CD8-positive, alpha-beta memory T cell (primary cell): ENCODE measurements around the gene CLOCK. TPM values are rescaled to one million over a fixed set of nuclear protein-coding genes. Genes with fewer than 3 reads are reported as not detected.

ENCODE experiments used
- CTCF ChIA-PET: fragments of 350-600 bp; sonication (Branson Sonifier 250); formaldehyde crosslinking; loops from one replicate; lab custom pipeline; 2021; ENCODE audit warnings: antibody characterized with exemption; lab: Charles Lee
- POLR2A ChIA-PET: fragments of 350-600 bp; sonication (Branson Sonifier 250); formaldehyde crosslinking; loops from one replicate; lab custom pipeline; 2021; ENCODE audit warnings: antibody characterized with exemption; lab: Charles Lee
- DNase-seq, 5 donors: peaks; one replicate each; pipeline versions ENCODE4 v3.0.0 to v3.0.0-alpha.2; 2020 to 2022; ENCODE audit warnings: mixed read lengths in 1 of 5
- H3K27ac ChIP-seq: one replicate; pipeline ENCODE4 v1.7.0; 2013; ENCODE audit warnings: low read depth, mild to moderate bottlenecking, low read length, moderate library complexity
- H3K27me3 ChIP-seq: 2 replicates; pipeline ENCODE4 v1.7.0; 2013; ENCODE audit warnings: low read length, mild to moderate bottlenecking; ENCODE audit not compliant: insufficient read depth, poor library complexity, severe bottlenecking
- H3K36me3 ChIP-seq: 2 replicates; pipeline ENCODE4 v1.7.0; 2013; ENCODE audit warnings: mild to moderate bottlenecking, low read length, moderate library complexity; ENCODE audit not compliant: insufficient read depth
- H3K4me1 ChIP-seq: 2 replicates; pipeline ENCODE4 v1.7.0; 2013; ENCODE audit warnings: mild to moderate bottlenecking, low read length, moderate library complexity; ENCODE audit not compliant: insufficient read depth
- H3K4me3 ChIP-seq: 2 replicates; pipeline ENCODE4 v1.7.0; 2013; ENCODE audit warnings: mild to moderate bottlenecking, low read length
- H3K9me3 ChIP-seq: 2 replicates; pipeline ENCODE4 v1.7.0; 2013; ENCODE audit warnings: mild to moderate bottlenecking, low read length
- H3K27ac Mint-ChIP-seq, 8 donors: one replicate each; pipeline ENCODE4 v1.8.0; 2020 to 2021; ENCODE audit warnings: mixed read lengths in 8 of 8, mild to moderate bottlenecking in 6 of 8, inconsistent platforms in 3 of 8, moderate library complexity in 3 of 8
- H3K27me3 Mint-ChIP-seq, 2 donors: one replicate each; pipeline ENCODE4 v1.8.0; 2020 to 2021; ENCODE audit warnings: mixed read lengths in 2 of 2, mild to moderate bottlenecking in 1 of 2, moderate library complexity in 1 of 2
- H3K36me3 Mint-ChIP-seq, 3 donors: one replicate each; pipeline ENCODE4 v1.8.0; 2020 to 2021; ENCODE audit warnings: mixed read lengths in 3 of 3, inconsistent platforms in 1 of 3, mild to moderate bottlenecking in 1 of 3
- H3K4me1 Mint-ChIP-seq, 3 donors: one replicate each; pipeline ENCODE4 v1.8.0; 2020 to 2021; ENCODE audit warnings: mixed read lengths in 3 of 3, inconsistent platforms in 1 of 3, mild to moderate bottlenecking in 1 of 3
- H3K4me3 Mint-ChIP-seq, 7 donors: one replicate each; pipeline ENCODE4 v1.8.0; 2020 to 2021; ENCODE audit warnings: mixed read lengths in 7 of 7, mild to moderate bottlenecking in 6 of 7, moderate library complexity in 4 of 7, inconsistent platforms in 2 of 7
- H3K9me3 Mint-ChIP-seq, 5 donors: one replicate each; pipeline ENCODE4 v1.8.0; 2020 to 2022; ENCODE audit warnings: mixed read lengths in 5 of 5, mild to moderate bottlenecking in 3 of 5, moderate library complexity in 2 of 5, inconsistent platforms in 1 of 5
- polyA plus RNA-seq: library from polyadenylated mRNA; unstranded; fragments of 300-500 nt; fragmentation: Illumina TruSeq; gene quantifications from one replicate; pipeline ENCODE4 v1.2.3, GENCODE V29; 2021
- total RNA-seq, 2 experiments: library from RNA; stranded (reverse); gene quantifications; one replicate each; pipeline ENCODE4 v1.2.3, GENCODE V29; 2021

CLOCK gene
- total and polyA plus RNA-seq, 3 experiments from 2014 or later, result 4.5 to 16.4 (median 13.3) TPM

- H3K4me1 Mint-ChIP-seq, result peaks cover 17 to 22% (median 17%) of the 10 kb centered on the region in 3 donors
- H3K4me3 Mint-ChIP-seq, result no peak overlapping the region
- Histone ChIP-seq H3K36me3 (no peaks in the 10 kb centered on the region), H3K9me3 (no peaks in the 10 kb centered on the region), H3K4me1 (peaks cover 8% of the 10 kb centered on the region), H3K27me3 (no peaks in the 10 kb centered on the region), H3K27ac (no peak overlapping the region), H3K4me3 (no peak overlapping the region)
- no peaks in the 10 kb centered on the region for H3K27me3 Mint-ChIP-seq
- no peaks in the 10 kb centered on the region for H3K9me3 Mint-ChIP-seq
- DNase-seq, result no peak
- ChIA-PET POLR2A (interaction anchor here (0.7 kb wide), 1 partner anchor 17 kb away, joined by 12 read pairs; no protein-coding TSS in a partner anchor), CTCF (interaction anchor here (1.4 kb wide), 1 partner anchor 10 kb away, joined by 5 read pairs; no protein-coding TSS in a partner anchor)
- peaks cover 1 to 73% (median 12%) of the 10 kb centered on the region in 3 donors for H3K36me3 Mint-ChIP-seq
- peak overlapping the region in 3 of 8 donors; percentile 26 to 71 (median 53) for H3K27ac Mint-ChIP-seq
Measured at GRCh38 chr4:55437356-55437796, 109.3 kb downstream of the CLOCK start.

- Histone ChIP-seq H3K27me3 (no peaks in the 10 kb centered on the region), H3K36me3 (no peaks in the 10 kb centered on the region), H3K4me1 (peaks cover 8% of the 10 kb centered on the region), H3K9me3 (no peaks in the 10 kb centered on the region), H3K27ac (no peak overlapping the region), H3K4me3 (no peak overlapping the region)
- H3K4me3 Mint-ChIP-seq, result peak overlapping the region in 1 of 7 donors; percentile 29
- H3K27me3 Mint-ChIP-seq, result no peaks in the 10 kb centered on the region
- no peaks in the 10 kb centered on the region for H3K9me3 Mint-ChIP-seq
- H3K4me1 Mint-ChIP-seq, result peaks cover 13 to 22% (median 17%) of the 10 kb centered on the region in 3 donors
- POLR2A ChIA-PET, result no interaction called here
- peak overlapping the region; percentile 7 to 83 (median 72) for H3K27ac Mint-ChIP-seq
- CTCF ChIA-PET, result interaction anchor here (1.0 kb wide), 1 partner anchor 8 kb away, joined by 3 read pairs; no protein-coding TSS in a partner anchor
- H3K36me3 Mint-ChIP-seq, result peaks cover 0 to 69% (median 10%) of the 10 kb centered on the region in 3 donors
- no peak for DNase-seq
Measured at GRCh38 chr4:55435141-55435841, 111.4 kb downstream of the CLOCK start.

- Histone ChIP-seq H3K27me3 (no peaks in the 10 kb centered on the region), H3K27ac (no peak overlapping the region), H3K4me3 (no peak overlapping the region), H3K4me1 (peaks cover 8% of the 10 kb centered on the region), H3K36me3 (peaks cover 6% of the 10 kb centered on the region), H3K9me3 (no peaks in the 10 kb centered on the region)
- no peaks in the 10 kb centered on the region for H3K27me3 Mint-ChIP-seq
- no peaks in the 10 kb centered on the region for H3K9me3 Mint-ChIP-seq
- POLR2A ChIA-PET, result interaction anchor here (0.5 kb wide), 1 partner anchor 1476 kb away, joined by 3 read pairs; the partner anchor contains the start of gene REST
- H3K36me3 Mint-ChIP-seq, result peaks cover 0 to 67% (median 3%) of the 10 kb centered on the region in 3 donors
- no peak for DNase-seq
- H3K27ac Mint-ChIP-seq, result peak overlapping the region in 5 of 8 donors; percentile 5 to 52 (median 38)
- H3K4me3 Mint-ChIP-seq, result no peak overlapping the region
- H3K4me1 Mint-ChIP-seq, result peaks cover 13 to 22% (median 17%) of the 10 kb centered on the region in 3 donors
- CTCF ChIA-PET, result no interaction called here
Measured at GRCh38 chr4:55431710-55432336, 114.9 kb downstream of the CLOCK start.

- no peak for DNase-seq
- Histone ChIP-seq H3K9me3 (no peaks in the 10 kb centered on the region), H3K4me1 (no peaks in the 10 kb centered on the region), H3K27me3 (no peaks in the 10 kb centered on the region), H3K27ac (no peak overlapping the region), H3K4me3 (no peak overlapping the region), H3K36me3 (peaks cover 17% of the 10 kb centered on the region)
- Mint-ChIP-seq H3K4me3 (no peak overlapping the region), H3K36me3 (peaks cover 0 to 84% (median 16%) of the 10 kb centered on the region in 3 donors), H3K9me3 (no peaks in the 10 kb centered on the region), H3K27me3 (peaks cover 0 to 2% of the 10 kb centered on the region in 2 donors), H3K27ac (peak overlapping the region in 4 of 8 donors; percentile 7 to 54 (median 22)), H3K4me1 (peaks cover 6 to 16% (median 15%) of the 10 kb centered on the region in 3 donors)
- CTCF ChIA-PET, result no interaction called here
- POLR2A ChIA-PET, result no interaction called here
Measured at GRCh38 chr4:55424791-55425190, 121.9 kb downstream of the CLOCK start.

- no peaks in the 10 kb centered on the region for H3K9me3 ChIP-seq
- no peak overlapping the region for H3K4me3 ChIP-seq
- H3K27ac ChIP-seq, result no peak overlapping the region
- DNase-seq, result no peak
- H3K36me3 ChIP-seq, result peaks cover 9% of the 10 kb centered on the region
- POLR2A ChIA-PET, result no interaction called here
- H3K27me3 ChIP-seq, result no peaks in the 10 kb centered on the region
- CTCF ChIA-PET, result interaction anchor here (1.0 to 1.3 kb wide), 2 partner anchors 70 to 130 kb away, joined by 3 to 4 read pairs; partner anchors contain the start of genes CLOCK and SRD5A3
- H3K4me1 ChIP-seq, result no peaks in the 10 kb centered on the region
- no peaks in the 10 kb centered on the region for H3K27me3 Mint-ChIP-seq
- H3K4me1 Mint-ChIP-seq, result peaks cover 8 to 28% (median 11%) of the 10 kb centered on the region in 3 donors
- peaks cover 4 to 65% (median 9%) of the 10 kb centered on the region in 3 donors for H3K36me3 Mint-ChIP-seq
- no peak overlapping the region for H3K4me3 Mint-ChIP-seq
- H3K9me3 Mint-ChIP-seq, result no peaks in the 10 kb centered on the region
- no peak overlapping the region for H3K27ac Mint-ChIP-seq
Measured at GRCh38 chr4:55416176-55416575, 130.5 kb downstream of the CLOCK start.

GRCh38 chr4:55411621-55412020, 135.1 kb downstream of the CLOCK start:
- H3K27ac Mint-ChIP-seq, result peak overlapping the region in 2 of 8 donors; percentile 31 to 42
- peaks cover 29 to 51% (median 51%) of the 10 kb centered on the region in 3 donors for H3K4me1 Mint-ChIP-seq
- peaks cover 2 to 49% (median 4%) of the 10 kb centered on the region in 3 donors for H3K36me3 Mint-ChIP-seq
- H3K27ac ChIP-seq, result no peak overlapping the region
- no peaks in the 10 kb centered on the region for H3K27me3 ChIP-seq
- peaks cover 4% of the 10 kb centered on the region for H3K4me1 ChIP-seq
- H3K9me3 Mint-ChIP-seq, result no peaks in the 10 kb centered on the region
- no peak overlapping the region for H3K4me3 Mint-ChIP-seq
- peaks cover 2% of the 10 kb centered on the region for H3K36me3 ChIP-seq
- H3K4me3 ChIP-seq, result no peak overlapping the region
- no peaks in the 10 kb centered on the region for H3K9me3 ChIP-seq
- no peaks in the 10 kb centered on the region for H3K27me3 Mint-ChIP-seq
- DNase-seq, result no peak
- POLR2A ChIA-PET, result no interaction called here
- CTCF ChIA-PET, result no interaction called here

- Mint-ChIP-seq H3K9me3 (no peaks in the 10 kb centered on the region), H3K27me3 (no peaks in the 10 kb centered on the region), H3K4me1 (peaks cover 37 to 63% (median 61%) of the 10 kb centered on the region in 3 donors), H3K36me3 (peaks cover 2 to 49% (median 4%) of the 10 kb centered on the region in 3 donors), H3K4me3 (no peak overlapping the region), H3K27ac (peak overlapping the region in 1 of 8 donors; percentile 79)
- Histone ChIP-seq H3K27me3 (no peaks in the 10 kb centered on the region), H3K4me3 (no peak overlapping the region), H3K27ac (no peak overlapping the region), H3K9me3 (no peaks in the 10 kb centered on the region), H3K36me3 (peaks cover 5% of the 10 kb centered on the region), H3K4me1 (peaks cover 4% of the 10 kb centered on the region)
- CTCF ChIA-PET, result no interaction called here
- DNase-seq, result no peak
- POLR2A ChIA-PET, result interaction anchor here (0.6 kb wide), 1 partner anchor 1402 kb away, joined by 6 read pairs; no protein-coding TSS in a partner anchor
Measured at GRCh38 chr4:55410431-55410830, 136.3 kb downstream of the CLOCK start.
